HepG2 (cell line): ENCODE results near the gene CERS3. TPM values are rescaled to one million over a fixed set of nuclear protein-coding genes. Genes with fewer than 3 reads are reported as not detected.

ENCODE experiments used
- CC2D1A ChIP-seq: sonication (generic); formaldehyde crosslinking; IDR thresholded peaks from 2 replicates; pipeline ENCODE4 v1.8.1; 2023; ENCODE audit warnings: mild to moderate bottlenecking, missing genetic modification reagents
- CENPX ChIP-seq: sonication (generic); formaldehyde crosslinking; IDR thresholded peaks from 2 replicates; pipeline ENCODE4 v1.9.0; 2021; ENCODE audit warnings: mild to moderate bottlenecking, missing genetic modification reagents, moderate library complexity
- CERS6 ChIP-seq: sonication (generic); formaldehyde crosslinking; IDR thresholded peaks from 2 replicates; pipeline ENCODE4 v1.5.0; 2020; ENCODE audit warnings: missing genetic modification reagents
- CHCHD3 ChIP-seq: sonication (generic); formaldehyde crosslinking; IDR thresholded peaks from 2 replicates; pipeline ENCODE4 v1.8.0; 2022; ENCODE audit warnings: mild to moderate bottlenecking, missing genetic modification reagents, moderate library complexity
- GABPA ChIP-seq, 2 experiments: IDR thresholded peaks; 2 replicates each; pipeline ENCODE4 v1.6.1; 2011 to 2016; ENCODE audit warnings: low read depth in 2 of 2, low read length in 1 of 2, missing biosample characterization in 1 of 2, missing genetic modification characterization in 1 of 2
- HHEX ChIP-seq: IDR thresholded peaks from 2 replicates; pipeline ENCODE4 v1.6.1; 2016; ENCODE audit warnings: control low read depth
- HIVEP1 ChIP-seq: sonication (generic); formaldehyde crosslinking; IDR thresholded peaks from 2 replicates; pipeline ENCODE4 v1.4.0; 2020; ENCODE audit warnings: mild to moderate bottlenecking, missing genetic modification reagents
- HOXA7 ChIP-seq: sonication (generic); formaldehyde crosslinking; IDR thresholded peaks from 2 replicates; pipeline ENCODE4 v1.8.1; 2022; ENCODE audit warnings: mild to moderate bottlenecking, missing genetic modification reagents, moderate library complexity
- KDM3A ChIP-seq: IDR thresholded peaks from 2 replicates; pipeline ENCODE4 v1.6.1; 2018; ENCODE audit warnings: low read depth, missing compliant biosample characterization
- MIER2 ChIP-seq: IDR thresholded peaks from 2 replicates; pipeline ENCODE4 v1.6.1; 2016; ENCODE audit warnings: missing biosample characterization, missing genetic modification reagents
- MTF1 ChIP-seq: sonication (generic); formaldehyde crosslinking; IDR thresholded peaks from 2 replicates; pipeline ENCODE4 v1.5.0; 2020; ENCODE audit warnings: missing genetic modification reagents
- POGK ChIP-seq: sonication (generic); formaldehyde crosslinking; conservative IDR thresholded peaks from 2 replicates; pipeline ENCODE4 v1.8.0; 2022; ENCODE audit warnings: mild to moderate bottlenecking, moderate library complexity, missing genetic modification reagents
- PPARG ChIP-seq: conservative IDR thresholded peaks from 2 replicates; pipeline ENCODE4 v1.6.1; 2016; ENCODE audit warnings: missing biosample characterization, missing genetic modification reagents
- RELA ChIP-seq: sonication (generic); formaldehyde crosslinking; IDR thresholded peaks from 2 replicates; pipeline ENCODE4 v1.4.0; 2020; ENCODE audit warnings: missing genetic modification reagents
- TSC22D2 ChIP-seq: sonication (generic); formaldehyde crosslinking; IDR thresholded peaks from 2 replicates; pipeline ENCODE4 v1.5.1; 2020; ENCODE audit warnings: missing genetic modification reagents, mild to moderate bottlenecking, borderline replicate concordance
- WIZ ChIP-seq: sonication (generic); formaldehyde crosslinking; IDR thresholded peaks from 2 replicates; pipeline ENCODE4 v1.5.1; 2020; ENCODE audit warnings: mild to moderate bottlenecking, missing genetic modification reagents
- ZNF160 ChIP-seq: sonication (generic); formaldehyde crosslinking; IDR thresholded peaks from 2 replicates; pipeline ENCODE4 v1.8.0; 2022; ENCODE audit warnings: mild to moderate bottlenecking, inconsistent platforms, missing genetic modification reagents
- ZNF205 ChIP-seq: IDR thresholded peaks from 2 replicates; pipeline ENCODE4 v1.6.1; 2018; ENCODE audit warnings: missing biosample characterization, missing genetic modification reagents
- ZNF30 ChIP-seq: sonication (generic); formaldehyde crosslinking; IDR thresholded peaks from 2 replicates; pipeline ENCODE4 v1.5.0; 2020; ENCODE audit warnings: mild to moderate bottlenecking, missing genetic modification reagents
- ZNF33B ChIP-seq: sonication (generic); formaldehyde crosslinking; IDR thresholded peaks from 2 replicates; pipeline ENCODE4 v1.5.1; 2020; ENCODE audit warnings: mild to moderate bottlenecking, missing genetic modification reagents
- ZNF7 ChIP-seq: IDR thresholded peaks from 2 replicates; pipeline ENCODE4 v1.6.1; 2016; ENCODE audit warnings: missing biosample characterization, missing genetic modification reagents
- polyA plus RNA-seq, 8 experiments: library from polyadenylated mRNA; depleted of rRNA in 3 of 8; stranded (reverse) in 7 of 8; unstranded in 1 of 8; fragments of >200 nt; fragmentation: Illumina TruSeq in 4 of 8; extraction: Trizol in 4 of 8; gene quantifications; 2 replicates each; pipeline versions ENCODE4 v1.2.1 to v1.2.3, GENCODE V29; 2011 to 2016; ENCODE audit warnings: low read depth in 4 of 8, missing spikeins in 1 of 8, mixed read lengths in 1 of 8; ENCODE audit not compliant: insufficient read depth in 1 of 8
- total RNA-seq, 5 experiments: library from RNA; depleted of rRNA; stranded (reverse); fragments of >200 nt; fragmentation: Illumina TruSeq; extraction: Trizol; gene quantifications; 2 replicates each; pipeline ENCODE4 v1.2.3, GENCODE V29; 2016; ENCODE audit warnings: low read depth in 1 of 5
- TF ChIP-seq, protein P1 (sequence below): IDR thresholded peaks from 2 replicates; pipeline ENCODE4 v1.6.1; 2016; ENCODE audit warnings: missing compliant biosample characterization, missing genetic modification reagents, borderline replicate concordance
- TF ChIP-seq, protein P2 (sequence below): sonication (generic); formaldehyde crosslinking; IDR thresholded peaks from 2 replicates; pipeline ENCODE4 v1.5.1; 2020; ENCODE audit warnings: mild to moderate bottlenecking, missing genetic modification reagents, moderate library complexity
- TF ChIP-seq, protein P3 (sequence below): IDR thresholded peaks from 2 replicates; pipeline ENCODE4 v1.6.1; 2018; ENCODE audit warnings: missing genetic modification reagents, mild to moderate bottlenecking, missing compliant biosample characterization

Gene CERS3
- total and polyA plus RNA-seq, 2 of the 13 experiments (the other 11 are each of a cell fraction or from before 2014, with no cell fraction given): not detected

DNA sequence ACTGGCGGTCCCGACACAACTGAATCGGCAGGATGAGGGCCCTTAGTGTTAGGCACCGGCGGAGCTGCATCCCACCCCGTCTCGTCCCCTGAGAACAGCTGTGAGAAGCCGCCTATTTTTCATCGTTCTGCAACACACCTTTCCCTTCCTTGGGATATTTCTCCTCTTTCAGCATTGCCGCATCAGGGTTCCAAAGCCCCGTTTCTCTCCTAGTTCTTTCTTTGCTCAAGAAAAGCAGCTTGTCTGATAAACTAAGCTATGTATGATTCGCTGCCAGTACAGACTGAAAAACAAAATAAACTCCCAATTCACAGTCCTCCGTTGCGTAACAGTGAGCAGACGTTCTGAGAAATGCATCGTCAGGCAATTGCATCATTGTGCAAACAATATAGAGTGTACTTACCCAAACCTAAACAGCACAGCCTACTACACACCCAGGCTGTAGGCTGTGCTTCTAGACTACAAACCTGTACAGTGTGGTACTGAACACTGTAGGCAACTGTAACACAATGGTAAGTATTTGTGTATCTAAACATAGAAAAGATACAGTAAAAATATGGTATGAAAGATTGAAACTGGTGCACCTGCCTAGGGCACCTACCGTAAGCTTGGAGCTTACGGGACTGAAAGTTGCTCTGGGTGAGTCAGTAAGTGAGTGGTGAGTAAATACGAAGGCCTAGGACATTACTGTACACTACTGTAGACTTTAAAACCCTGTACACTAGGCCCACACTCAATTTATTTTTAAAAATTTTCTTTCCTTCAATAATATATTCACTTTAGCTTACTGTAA, 178.1 kb downstream of the CERS3 start (continued):
- TF ChIP-seq POGK (CRISPR knock-in tag): 0 out of 2 replicates have a peak, but pooled peaks have one; percentile 2
- TF ChIP-seq ZNF205 (CRISPR knock-in tag): 0 out of 2 replicates have a peak, but pooled peaks have one; percentile 25
- no peak for TF ChIP-seq CERS6 (CRISPR knock-in tag)
- no peak for TF ChIP-seq WIZ (CRISPR knock-in tag)
- TF ChIP-seq CHCHD3 (CRISPR knock-in tag): no peak
- TF ChIP-seq, protein P1, sequence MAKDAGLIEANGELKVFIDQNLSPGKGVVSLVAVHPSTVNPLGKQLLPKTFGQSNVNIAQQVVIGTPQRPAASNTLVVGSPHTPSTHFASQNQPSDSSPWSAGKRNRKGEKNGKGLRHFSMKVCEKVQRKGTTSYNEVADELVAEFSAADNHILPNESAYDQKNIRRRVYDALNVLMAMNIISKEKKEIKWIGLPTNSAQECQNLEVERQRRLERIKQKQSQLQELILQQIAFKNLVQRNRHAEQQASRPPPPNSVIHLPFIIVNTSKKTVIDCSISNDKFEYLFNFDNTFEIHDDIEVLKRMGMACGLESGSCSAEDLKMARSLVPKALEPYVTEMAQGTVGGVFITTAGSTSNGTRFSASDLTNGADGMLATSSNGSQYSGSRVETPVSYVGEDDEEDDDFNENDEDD (CRISPR knock-in tag): no peak
- no peak for TF ChIP-seq TSC22D2 (CRISPR knock-in tag)
- TF ChIP-seq HOXA7 (CRISPR knock-in tag): no peak
- 0 out of 2 replicates have a peak, but pooled peaks have one; percentile 19 for TF ChIP-seq ZNF160
- 0 out of 2 replicates have a peak, but pooled peaks have one; percentile 27 for TF ChIP-seq PPARG (CRISPR knock-in tag)
- TF ChIP-seq, protein P2, sequence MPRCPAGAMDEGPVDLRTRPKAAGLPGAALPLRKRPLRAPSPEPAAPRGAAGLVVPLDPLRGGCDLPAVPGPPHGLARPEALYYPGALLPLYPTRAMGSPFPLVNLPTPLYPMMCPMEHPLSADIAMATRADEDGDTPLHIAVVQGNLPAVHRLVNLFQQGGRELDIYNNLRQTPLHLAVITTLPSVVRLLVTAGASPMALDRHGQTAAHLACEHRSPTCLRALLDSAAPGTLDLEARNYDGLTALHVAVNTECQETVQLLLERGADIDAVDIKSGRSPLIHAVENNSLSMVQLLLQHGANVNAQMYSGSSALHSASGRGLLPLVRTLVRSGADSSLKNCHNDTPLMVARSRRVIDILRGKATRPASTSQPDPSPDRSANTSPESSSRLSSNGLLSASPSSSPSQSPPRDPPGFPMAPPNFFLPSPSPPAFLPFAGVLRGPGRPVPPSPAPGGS (CRISPR knock-in tag): peak; percentile 44; the same call in 1 of the 2 replicates
- no peak for TF ChIP-seq CENPX (CRISPR knock-in tag)
- TF ChIP-seq MIER2 (CRISPR knock-in tag): peak; percentile 13; the same call in 1 of the 2 replicates
- TF ChIP-seq GABPA (IDR thresholded peaks at IDR 0.05; ENCODE audit: low read depth, low read length): no peak
- TF ChIP-seq GABPA (CRISPR knock-in tag; IDR thresholded peaks at IDR 0.05; ENCODE audit: low read depth): no peak
- TF ChIP-seq, protein P3, sequence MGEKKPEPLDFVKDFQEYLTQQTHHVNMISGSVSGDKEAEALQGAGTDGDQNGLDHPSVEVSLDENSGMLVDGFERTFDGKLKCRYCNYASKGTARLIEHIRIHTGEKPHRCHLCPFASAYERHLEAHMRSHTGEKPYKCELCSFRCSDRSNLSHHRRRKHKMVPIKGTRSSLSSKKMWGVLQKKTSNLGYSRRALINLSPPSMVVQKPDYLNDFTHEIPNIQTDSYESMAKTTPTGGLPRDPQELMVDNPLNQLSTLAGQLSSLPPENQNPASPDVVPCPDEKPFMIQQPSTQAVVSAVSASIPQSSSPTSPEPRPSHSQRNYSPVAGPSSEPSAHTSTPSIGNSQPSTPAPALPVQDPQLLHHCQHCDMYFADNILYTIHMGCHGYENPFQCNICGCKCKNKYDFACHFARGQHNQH: peak; percentile 92
- TF ChIP-seq CC2D1A: no peak
- TF ChIP-seq ZNF7 (CRISPR knock-in tag): no peak
- no peak for TF ChIP-seq ZNF30 (CRISPR knock-in tag)
- no peak for TF ChIP-seq HHEX (CRISPR knock-in tag)
- TF ChIP-seq KDM3A (CRISPR knock-in tag): peak; percentile 54; the same call in 1 of the 2 replicates
- no peak for TF ChIP-seq RELA
- TF ChIP-seq MTF1 (CRISPR knock-in tag): no peak
- peak; percentile 75; the same call in 1 of the 2 replicates for TF ChIP-seq ZNF33B
- TF ChIP-seq HIVEP1 (CRISPR knock-in tag): no peak; the same call in 1 of the 2 replicates
